H1 (cell line): Measurements from ENCODE around the gene SCNN1A. TPM values are rescaled to one million over a fixed set of nuclear protein-coding genes. Genes with fewer than 3 reads are reported as not detected.

Experiments
- CTCF ChIA-PET: fragments of 300-600 bp; sonication (Branson Sonifier 250); formaldehyde crosslinking; loops from one replicate; lab custom pipeline; 2021; ENCODE audit not compliant: partially characterized antibody; lab: Charles Lee
- POLR2A ChIA-PET: fragments of 300-600 bp; sonication (Branson Sonifier 250); formaldehyde crosslinking; loops from one replicate; lab custom pipeline; 2021; ENCODE audit warnings: inconsistent platforms; ENCODE audit not compliant: partially characterized antibody; lab: Charles Lee
- DNase-seq, 2 experiments: peaks; one replicate each; pipeline versions ENCODE4 v3.0.0 to v3.0.0-alpha.2; 2010 to 2022; ENCODE audit warnings: low spot score in 2 of 2, low read depth in 1 of 2, mixed read lengths in 1 of 2
- FAIRE-seq: peaks from 2 replicates; lab custom pipeline; 2011; peaks lifted over from hg19 to GRCh38; lab: Jason Lieb, UNC
- H2AFZ ChIP-seq: 2 replicates; pipeline ENCODE4 v1.8.1; 2012; ENCODE audit warnings: low read length, inconsistent platforms
- H2AK5ac ChIP-seq: 2 replicates; pipeline ENCODE4 v1.6.1; 2013; ENCODE audit warnings: low read depth, low read length
- H2BK120ac ChIP-seq: replicated peaks from 2 replicates; pipeline ENCODE3; 2013; ENCODE audit warnings: low read depth, low read length, inconsistent platforms
- H2BK12ac ChIP-seq: 2 replicates; pipeline ENCODE4 v1.6.1; 2013; ENCODE audit warnings: low read depth, low read length
- H2BK15ac ChIP-seq: 2 replicates; pipeline ENCODE4 v1.6.1; 2013; ENCODE audit warnings: low read length
- H2BK20ac ChIP-seq: 2 replicates; pipeline ENCODE4 v1.6.1; 2013; ENCODE audit warnings: low read length
- H2BK5ac ChIP-seq: 2 replicates; pipeline ENCODE4 v1.6.1; 2013; ENCODE audit warnings: low read depth, low read length
- H3K14ac ChIP-seq: 2 replicates; pipeline ENCODE4 v1.6.1; 2013; ENCODE audit warnings: inconsistent platforms; ENCODE audit not compliant: insufficient read length
- H3K18ac ChIP-seq: 2 replicates; pipeline ENCODE4 v1.6.1; 2013; ENCODE audit warnings: low read length; ENCODE audit errors: extremely low read depth
- H3K23ac ChIP-seq: 2 replicates; pipeline ENCODE4 v1.6.1; 2013; ENCODE audit warnings: inconsistent platforms; ENCODE audit not compliant: insufficient read length
- H3K23me2 ChIP-seq: 2 replicates; pipeline ENCODE4 v1.6.1; 2013; ENCODE audit warnings: low read depth, low read length
- H3K27ac ChIP-seq: 2 replicates; pipeline ENCODE4 v1.6.1; 2011; ENCODE audit warnings: low read depth, low read length, inconsistent platforms
- H3K27me3 ChIP-seq, 4 experiments: replicated peaks in 1 of 4; 1 replicate in 1 of 4; 2 replicates in 3 of 4; pipeline versions ENCODE4 v1.6.1 to v1.8.1; 2011 to 2013; ENCODE audit warnings: low read length in 3 of 4, mild to moderate bottlenecking in 3 of 4, inconsistent platforms in 2 of 4, mixed read lengths in 2 of 4, moderate library complexity in 1 of 4; ENCODE audit not compliant: control insufficient read depth in 3 of 4, insufficient read depth in 3 of 4; ENCODE audit errors: extremely low read depth in 1 of 4
- H3K36me3 ChIP-seq, 4 experiments: 2 replicates each; pipeline versions ENCODE4 v1.6.1 to v1.8.1; 2011 to 2013; ENCODE audit warnings: mild to moderate bottlenecking in 4 of 4, low read length in 3 of 4, moderate library complexity in 2 of 4, control low read depth in 1 of 4, inconsistent platforms in 1 of 4; ENCODE audit not compliant: insufficient read depth in 4 of 4, control insufficient read depth in 2 of 4
- H3K4ac ChIP-seq: replicated peaks from 2 replicates; pipeline ENCODE3; 2013; ENCODE audit warnings: low read length, low read depth, mixed read lengths, inconsistent platforms; ENCODE audit not compliant: insufficient read length
- H3K4me1 ChIP-seq, 4 experiments: replicated peaks in 1 of 4; 1 replicate in 1 of 4; 2 replicates in 3 of 4; pipeline versions ENCODE4 v1.6.1 to v1.8.1; 2011 to 2013; ENCODE audit warnings: low read length in 3 of 4, inconsistent platforms in 2 of 4, mixed read lengths in 1 of 4; ENCODE audit not compliant: insufficient read depth in 4 of 4, control insufficient read depth in 3 of 4
- H3K4me2 ChIP-seq, 2 experiments: 2 replicates each; pipeline versions ENCODE4 v1.6.1 to v1.8.1; 2011 to 2013; ENCODE audit warnings: low read depth in 2 of 2, low read length in 2 of 2, control low read depth in 1 of 2, inconsistent platforms in 1 of 2, mild to moderate bottlenecking in 1 of 2; ENCODE audit not compliant: insufficient read depth in 1 of 2
- H3K4me3 ChIP-seq, 4 experiments: fragments of 200-600, 300-600 bp in 1 of 4; sonication (generic), shearing (Covaris generic), sonication (Bioruptor Twin) in 1 of 4; 2 replicates each; pipeline versions ENCODE4 v1.5.1 to v1.8.1; 2011 to 2016; ENCODE audit warnings: low read length in 4 of 4, low read depth in 3 of 4, control low read depth in 2 of 4, inconsistent platforms in 2 of 4, mild to moderate bottlenecking in 2 of 4, mixed read lengths in 1 of 4, moderate library complexity in 1 of 4; ENCODE audit not compliant: insufficient read depth in 2 of 4; ENCODE audit errors: extremely low read depth in 1 of 4
- H3K56ac ChIP-seq: replicated peaks from 2 replicates; pipeline ENCODE3; 2013; ENCODE audit warnings: low read depth, mild to moderate bottlenecking, mixed read lengths, low read length, inconsistent platforms; ENCODE audit not compliant: insufficient read length
- H3K79me1 ChIP-seq: 2 replicates; pipeline ENCODE4 v1.6.1; 2013; ENCODE audit warnings: low read depth, low read length, control low read depth
- H3K79me2 ChIP-seq, 2 experiments: 2 replicates each; pipeline versions ENCODE4 v1.6.1 to v1.8.1; 2012 to 2013; ENCODE audit warnings: low read length in 2 of 2, mild to moderate bottlenecking in 2 of 2, inconsistent platforms in 1 of 2; ENCODE audit not compliant: insufficient read depth in 2 of 2, control insufficient read depth in 1 of 2
- H3K9ac ChIP-seq, 4 experiments: replicated peaks in 1 of 4; 1 replicate in 1 of 4; 2 replicates in 3 of 4; pipeline versions ENCODE4 v1.6.1 to v1.8.1; 2011 to 2013; ENCODE audit warnings: low read depth in 3 of 4, low read length in 3 of 4, control low read depth in 2 of 4, mild to moderate bottlenecking in 2 of 4, moderate library complexity in 2 of 4, inconsistent platforms in 1 of 4; ENCODE audit errors: extremely low read depth in 1 of 4
- H3K9me3 ChIP-seq, 2 experiments: 2 replicates each; pipeline versions ENCODE4 v1.6.1 to v1.8.1; 2012 to 2013; ENCODE audit warnings: mild to moderate bottlenecking in 2 of 2, moderate library complexity in 2 of 2, control low read depth in 1 of 2, inconsistent platforms in 1 of 2, low read depth in 1 of 2, low read length in 1 of 2, mixed read lengths in 1 of 2; ENCODE audit not compliant: insufficient read depth in 2 of 2
- H4K20me1 ChIP-seq, 2 experiments: replicated peaks in 1 of 2; 2 replicates each; pipeline versions ENCODE3 to v1.8.1; 2011 to 2013; ENCODE audit warnings: inconsistent platforms in 2 of 2, low read length in 2 of 2, mild to moderate bottlenecking in 1 of 2; ENCODE audit not compliant: insufficient read depth in 2 of 2, control insufficient read depth in 1 of 2
- H4K5ac ChIP-seq: 2 replicates; pipeline ENCODE4 v1.6.1; 2013; ENCODE audit warnings: low read length, low read depth, mixed read lengths, inconsistent platforms; ENCODE audit not compliant: insufficient read length
- H4K8ac ChIP-seq: 2 replicates; pipeline ENCODE4 v1.8.0; 2013; ENCODE audit warnings: mild to moderate bottlenecking, moderate library complexity, low read length, inconsistent platforms; ENCODE audit not compliant: insufficient read depth; ENCODE audit errors: extremely low read depth
- H4K91ac ChIP-seq: replicated peaks from 2 replicates; pipeline ENCODE3; 2013; ENCODE audit warnings: low read length, mixed read lengths, inconsistent platforms; ENCODE audit not compliant: insufficient read length
- WGBS, 2 experiments: shearing (Covaris generic) in 1 of 2; methylation state at CpG; one replicate each; pipeline versions ENCODE4 v1.1.6 to v1.1.7; 2013 to 2015; ENCODE audit warnings: low lambda C conversion rate in 2 of 2, mixed read lengths in 2 of 2, inconsistent platforms in 1 of 2, low coverage in 1 of 2, missing lambda C conversion rate in 1 of 2; ENCODE audit not compliant: insufficient replicate concordance in 2 of 2, insufficient coverage in 1 of 2, insufficient read length in 1 of 2; ENCODE audit errors: extremely low coverage in 1 of 2, missing lambda C conversion rate in 1 of 2; 5-methylcytosine and 5-hydroxymethylcytosine counted together
- polyA plus RNA-seq, 7 experiments: library from polyadenylated mRNA; depleted of rRNA in 3 of 7; stranded (reverse) in 5 of 7; unstranded in 2 of 7; fragments of >200 nt in 5 of 7; fragments of 200-250 nt in 2 of 7; gene quantifications; 1 replicate in 5 of 7; 2 replicates in 1 of 7; 4 replicates in 1 of 7; pipeline versions ENCODE4 v1.2.1 to v1.2.3, GENCODE V29; 2011 to 2013; ENCODE audit warnings: missing spikeins in 2 of 7, mixed read lengths in 2 of 7
- total RNA-seq: library from RNA; stranded (reverse); fragmentation: NEBNext Ultra II Directional; extraction: Animal tissue kit (Norgen Biotek cat#: 25700); gene quantifications from 2 replicates; pipeline ENCODE4 v1.2.1, GENCODE V29; 2021

The SCNN1A gene
- total and polyA plus RNA-seq, 2 of the 8 experiments (the other 6 are each of a cell fraction or from before 2014, with no cell fraction given), result 85.5 to 156 TPM

DNA sequence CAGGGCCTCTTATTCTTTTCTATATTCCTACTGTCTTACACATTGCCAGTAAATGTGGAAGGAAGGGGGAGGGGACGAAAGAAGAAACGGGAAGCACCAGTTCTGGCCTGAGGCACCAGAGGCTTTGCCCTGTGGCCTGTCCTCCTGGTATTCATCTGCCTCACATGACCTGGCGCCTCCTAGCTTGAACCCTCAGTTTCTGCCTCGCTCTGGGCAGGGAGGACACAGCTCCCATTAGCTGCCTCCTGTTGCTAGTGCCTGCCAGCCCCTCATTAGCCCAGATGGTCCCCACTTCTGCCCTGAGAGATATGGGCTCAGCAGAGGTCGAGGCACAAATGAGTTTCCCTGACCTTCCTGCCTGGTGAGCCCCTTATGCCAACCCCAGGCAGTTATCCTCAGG, 67.8 kb downstream of the SCNN1A start:
- ChIA-PET CTCF (interaction anchor here (0.8 to 3.4 kb wide), 9 partner anchors 10 to 158 kb away, joined by 3 to 14 read pairs (median 3); no protein-coding TSS in a partner anchor), POLR2A (interaction anchor here (0.9 to 1.2 kb wide), 3 partner anchors 15 to 185 kb away, joined by 3 to 4 read pairs (median 3); partner anchors contain the start of gene MRPL51)
- H4K20me1 ChIP-seq, result no peaks in the 10 kb centered on the region

More for the DNA sequence above, 67.8 kb downstream of the SCNN1A start:
- Histone ChIP-seq H3K9me3 (no peaks in the 10 kb centered on the region), H3K79me2 (no peaks in the 10 kb centered on the region), H4K5ac (no peak overlapping the region), H3K27me3 (peaks cover 0 to 4% (median 2%) of the 10 kb centered on the region in 4 experiments; a peak in 4 of 7 replicates), H3K14ac (no peak overlapping the region), H3K4me1 (peaks cover 0 to 17% (median 13%) of the 10 kb centered on the region in 4 experiments; a peak in 6 of 7 replicates), H2AK5ac (no peak overlapping the region), H2BK5ac (no peak overlapping the region), H3K23ac (no peak overlapping the region), H2BK12ac (peak overlapping the region; percentile 77; the same call in 1 of the 2 replicates), H2BK15ac (0 out of 2 replicates have a peak overlapping the region, but pooled peaks have one; percentile 18), H3K9ac (no peak overlapping the region), H3K36me3 (no peaks in the 10 kb centered on the region), H3K4me3 (no peak overlapping the region), H3K4ac (no peak overlapping the region), H2BK120ac (no peak overlapping the region), H3K79me1 (no peaks in the 10 kb centered on the region), H4K91ac (no peak overlapping the region), H2BK20ac (no peak overlapping the region), H3K56ac (no peak overlapping the region), H3K4me2 (no peak overlapping the region), H4K8ac (no peak overlapping the region), H3K27ac (no peak overlapping the region), H2AFZ (no peak overlapping the region), H3K18ac (no peak overlapping the region), H3K23me2 (peaks cover 6% of the 10 kb centered on the region; the same call in 1 of the 2 replicates)
- DNase-seq (no peak), FAIRE-seq (no peak)
- WGBS, 2 experiments, result 73% methylated on average over 5 of the region's 5 CpGs; no CpG with 5 or more reads in 1 of the 2 experiments
